Measurements from ENCODE around the gene KLHL17.
"Not testable (repeated sequence)": the region's sequence is repeated elsewhere in the genome, so short reads cannot be mapped to it uniquely, and the experiment has no call there.

The KLHL17 gene

GRCh38 chr1:1005774-1006304, 45.5 kb downstream of the KLHL17 start:
- H3K4me1 ChIP-seq (ENCODE audit: insufficient read depth, low read length, severe bottlenecking) = no peaks in the 10 kb centered on the region
- H3K4me2 ChIP-seq (ENCODE audit: low read length) = no peak overlapping the region

GRCh38 chr1:1006305-1007159, 46.1 kb downstream of the KLHL17 start:
- no peaks in the 10 kb centered on the region for H3F3A ChIP-seq (ENCODE audit: insufficient read depth, low read length)
- no peak overlapping the region for H3K4me2 ChIP-seq (ENCODE audit: low read length)
- no peak overlapping the region for H3K27ac ChIP-seq (ENCODE audit: low read depth, low read length, poor library complexity, severe bottlenecking)
- H3K4me1 ChIP-seq (ENCODE audit: insufficient read depth, low read length, severe bottlenecking) = no peaks in the 10 kb centered on the region
- peaks cover 16% of the 10 kb centered on the region; the same call in 1 of the 2 replicates for H3K27me3 ChIP-seq (ENCODE audit: insufficient read depth, low read length)
- no peaks in the 10 kb centered on the region for H3K9me3 ChIP-seq (ENCODE audit: low read length)
- H3K9me2 ChIP-seq (ENCODE audit: low read depth, low read length) = no peaks in the 10 kb centered on the region
- H3K36me3 ChIP-seq (ENCODE audit: insufficient read depth, low read length) = no peaks in the 10 kb centered on the region; the same call in 1 of the 2 replicates
- H3K4me3 ChIP-seq (ENCODE audit: low read depth, low read length, poor library complexity, severe bottlenecking) = no peak overlapping the region
- H3K79me2 ChIP-seq (ENCODE audit: insufficient read depth, low read length) = no peaks in the 10 kb centered on the region
- TF ChIP-seq CTCF (IDR thresholded peaks at IDR 0.05; ENCODE audit: low read length) (no peak), EZH2 (IDR thresholded peaks at IDR 0.05; ENCODE audit: borderline replicate concordance, low read length) (no peak)
- no peak overlapping the region for H2AFZ ChIP-seq (ENCODE audit: low read length)
- no peak overlapping the region for H3K9ac ChIP-seq (ENCODE audit: low read length)
- no peaks in the 10 kb centered on the region for H4K20me1 ChIP-seq (ENCODE audit: insufficient read depth, low read length)

More at GRCh38 chr1:1005774-1006304, 45.5 kb downstream of the KLHL17 start:
- H3K4me3 ChIP-seq (ENCODE audit: low read depth, low read length, poor library complexity, severe bottlenecking) = no peak overlapping the region
- no peaks in the 10 kb centered on the region for H3K9me2 ChIP-seq (ENCODE audit: low read depth, low read length)
- H3K36me3 ChIP-seq (ENCODE audit: insufficient read depth, low read length) = no peaks in the 10 kb centered on the region
- H3K9ac ChIP-seq (ENCODE audit: low read length) = no peak overlapping the region
- no peaks in the 10 kb centered on the region for H3K9me3 ChIP-seq (ENCODE audit: low read length)
- no peak overlapping the region for H3K27ac ChIP-seq (ENCODE audit: low read depth, low read length, poor library complexity, severe bottlenecking)
- H3K27me3 ChIP-seq (ENCODE audit: insufficient read depth, low read length) = peaks cover 16% of the 10 kb centered on the region; the same call in 1 of the 2 replicates
- H3F3A ChIP-seq (ENCODE audit: insufficient read depth, low read length) = no peaks in the 10 kb centered on the region
- H2AFZ ChIP-seq (ENCODE audit: low read length) = no peak overlapping the region
- H4K20me1 ChIP-seq (ENCODE audit: insufficient read depth, low read length) = no peaks in the 10 kb centered on the region
- H3K79me2 ChIP-seq (ENCODE audit: insufficient read depth, low read length) = no peaks in the 10 kb centered on the region
- no peak for TF ChIP-seq EZH2 (IDR thresholded peaks at IDR 0.05; ENCODE audit: borderline replicate concordance, low read length)
- no peak for TF ChIP-seq CTCF (IDR thresholded peaks at IDR 0.05; ENCODE audit: low read length)

GRCh38 chr1:1010131-1010530, 49.7 kb downstream of the KLHL17 start:
- not testable (repeated sequence) for H3K9me2 ChIP-seq (ENCODE audit: low read depth, low read length); H4K20me1 ChIP-seq (ENCODE audit: insufficient read depth, low read length); H3K9me3 ChIP-seq (ENCODE audit: low read length); H3K36me3 ChIP-seq (ENCODE audit: insufficient read depth, low read length); H3K27ac ChIP-seq (ENCODE audit: low read depth, low read length, poor library complexity, severe bottlenecking); H2AFZ ChIP-seq (ENCODE audit: low read length); H3K9ac ChIP-seq (ENCODE audit: low read length); H3F3A ChIP-seq (ENCODE audit: insufficient read depth, low read length); H3K27me3 ChIP-seq (ENCODE audit: insufficient read depth, low read length); H3K79me2 ChIP-seq (ENCODE audit: insufficient read depth, low read length); H3K4me3 ChIP-seq (ENCODE audit: low read depth, low read length, poor library complexity, severe bottlenecking); H3K4me2 ChIP-seq (ENCODE audit: low read length)
- H3K4me1 ChIP-seq (ENCODE audit: insufficient read depth, low read length, severe bottlenecking) = peaks cover 23% of the 10 kb centered on the region
